ENCODE data around the gene ADAMTS6.

DNA sequence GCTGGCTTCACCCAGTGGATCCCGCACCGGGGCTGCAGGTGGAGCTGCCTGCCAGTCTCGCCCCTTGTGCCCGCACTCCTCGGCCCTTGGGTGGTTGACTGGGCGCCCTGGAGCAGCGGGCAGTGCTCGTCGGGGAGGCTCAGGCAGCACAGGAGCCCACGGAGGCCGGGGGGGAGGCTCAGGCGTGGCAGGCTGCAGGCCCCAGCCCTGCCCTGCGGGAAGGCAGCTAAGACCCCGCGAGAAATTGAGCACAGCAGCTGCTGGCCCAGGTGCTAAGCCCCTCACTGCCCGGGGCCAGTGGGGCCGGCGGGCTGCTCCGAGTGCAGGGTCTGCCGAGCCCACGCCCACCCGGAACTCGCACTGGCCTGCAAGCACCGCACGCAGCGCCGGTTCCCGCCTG is 3.7 kb upstream of the ADAMTS6 start:
- TF ChIP-seq POLR2A (IDR thresholded peaks at IDR 0.05) (no peak), POLR2AphosphoS5 (IDR thresholded peaks at IDR 0.05) (no peak)
- TF ChIP-seq, protein P1, sequence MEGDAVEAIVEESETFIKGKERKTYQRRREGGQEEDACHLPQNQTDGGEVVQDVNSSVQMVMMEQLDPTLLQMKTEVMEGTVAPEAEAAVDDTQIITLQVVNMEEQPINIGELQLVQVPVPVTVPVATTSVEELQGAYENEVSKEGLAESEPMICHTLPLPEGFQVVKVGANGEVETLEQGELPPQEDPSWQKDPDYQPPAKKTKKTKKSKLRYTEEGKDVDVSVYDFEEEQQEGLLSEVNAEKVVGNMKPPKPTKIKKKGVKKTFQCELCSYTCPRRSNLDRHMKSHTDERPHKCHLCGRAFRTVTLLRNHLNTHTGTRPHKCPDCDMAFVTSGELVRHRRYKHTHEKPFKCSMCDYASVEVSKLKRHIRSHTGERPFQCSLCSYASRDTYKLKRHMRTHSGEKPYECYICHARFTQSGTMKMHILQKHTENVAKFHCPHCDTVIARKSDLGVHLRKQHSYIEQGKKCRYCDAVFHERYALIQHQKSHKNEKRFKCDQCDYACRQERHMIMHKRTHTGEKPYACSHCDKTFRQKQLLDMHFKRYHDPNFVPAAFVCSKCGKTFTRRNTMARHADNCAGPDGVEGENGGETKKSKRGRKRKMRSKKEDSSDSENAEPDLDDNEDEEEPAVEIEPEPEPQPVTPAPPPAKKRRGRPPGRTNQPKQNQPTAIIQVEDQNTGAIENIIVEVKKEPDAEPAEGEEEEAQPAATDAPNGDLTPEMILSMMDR (IDR thresholded peaks at IDR 0.05): no peak
